Chondrocyte (in vitro differentiated cells): ENCODE measurements around the gene SLC29A3. TPM values are rescaled to one million over a fixed set of nuclear protein-coding genes. Genes with fewer than 3 reads are reported as not detected.

Source experiments
- DNase-seq: peaks from one replicate; pipeline ENCODE4 v3.0.0; 2021; ENCODE audit warnings: mixed read lengths, low spot score
- H3K27ac Mint-ChIP-seq: one replicate; pipeline ENCODE4 v1.8.0; 2021; ENCODE audit warnings: mild to moderate bottlenecking, moderate library complexity, mixed read lengths; ENCODE audit not compliant: unreplicated experiment
- H3K27me3 Mint-ChIP-seq: 2 replicates; pipeline ENCODE4 v1.8.0; 2021; ENCODE audit warnings: low read depth, mixed read lengths
- H3K36me3 Mint-ChIP-seq: 2 replicates; pipeline ENCODE4 v1.8.0; 2021; ENCODE audit warnings: low read depth, mixed read lengths
- H3K4me1 Mint-ChIP-seq: 2 replicates; pipeline ENCODE4 v1.8.0; 2021; ENCODE audit warnings: low read depth, mild to moderate bottlenecking, mixed read lengths
- H3K4me3 Mint-ChIP-seq: one replicate; pipeline ENCODE4 v1.8.0; 2021; ENCODE audit warnings: mild to moderate bottlenecking, moderate library complexity, mixed read lengths; ENCODE audit not compliant: unreplicated experiment
- H3K9me3 Mint-ChIP-seq: 2 replicates; pipeline ENCODE4 v1.8.0; 2021; ENCODE audit warnings: low read depth, mixed read lengths
- CTCF ChIP-seq: fragments of 200-600 bp; sonication (generic); IDR thresholded peaks from 2 replicates; pipeline ENCODE4 v1.5.0; 2021; ENCODE audit warnings: antibody characterized with exemption, mild to moderate bottlenecking, moderate library complexity
- total RNA-seq: library from RNA; stranded (reverse); gene quantifications from 3 replicates; pipeline ENCODE4 v1.2.1, GENCODE V29; 2021

Gene SLC29A3
- total RNA-seq, 1 donor from 2014 or later = 3.8 TPM

DNA sequence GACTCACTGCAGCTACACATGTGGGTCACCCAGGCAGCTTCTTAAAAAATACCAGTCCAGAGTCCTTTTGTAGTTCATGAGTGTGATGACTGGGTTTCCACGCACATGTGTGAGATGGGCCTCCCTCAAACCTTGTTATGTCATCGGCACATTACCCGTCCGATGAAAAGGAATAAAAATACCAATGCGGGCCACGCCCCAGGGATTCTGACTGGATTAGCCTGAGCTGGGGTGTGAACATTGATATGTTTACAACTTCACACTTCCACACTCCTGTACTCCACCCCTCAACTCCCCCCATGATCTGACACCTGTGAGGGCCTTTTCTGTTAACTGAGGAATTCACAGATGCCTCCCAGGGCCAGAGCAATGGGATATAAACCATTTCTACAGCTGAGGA lies 6.2 kb downstream of the SLC29A3 start:
- H3K27me3 Mint-ChIP-seq = no peaks in the 10 kb centered on the region
- H3K4me3 Mint-ChIP-seq = no peak overlapping the region
- TF ChIP-seq CTCF = no peak
- DNase-seq = no peak
- peaks cover 3% of the 10 kb centered on the region for H3K36me3 Mint-ChIP-seq
- H3K4me1 Mint-ChIP-seq = no peaks in the 10 kb centered on the region
- no peaks in the 10 kb centered on the region for H3K9me3 Mint-ChIP-seq
- H3K27ac Mint-ChIP-seq = no peak overlapping the region

- no peak overlapping the region for H3K27ac Mint-ChIP-seq
- TF ChIP-seq CTCF = no peak
- no peaks in the 10 kb centered on the region for H3K9me3 Mint-ChIP-seq
- no peak overlapping the region for H3K4me3 Mint-ChIP-seq
- no peak for DNase-seq
- H3K36me3 Mint-ChIP-seq = peaks cover 3% of the 10 kb centered on the region
- no peaks in the 10 kb centered on the region for H3K27me3 Mint-ChIP-seq
- no peaks in the 10 kb centered on the region for H3K4me1 Mint-ChIP-seq
Measured at GRCh38 chr10:71326464-71326881, 7.4 kb downstream of the SLC29A3 start.

DNA sequence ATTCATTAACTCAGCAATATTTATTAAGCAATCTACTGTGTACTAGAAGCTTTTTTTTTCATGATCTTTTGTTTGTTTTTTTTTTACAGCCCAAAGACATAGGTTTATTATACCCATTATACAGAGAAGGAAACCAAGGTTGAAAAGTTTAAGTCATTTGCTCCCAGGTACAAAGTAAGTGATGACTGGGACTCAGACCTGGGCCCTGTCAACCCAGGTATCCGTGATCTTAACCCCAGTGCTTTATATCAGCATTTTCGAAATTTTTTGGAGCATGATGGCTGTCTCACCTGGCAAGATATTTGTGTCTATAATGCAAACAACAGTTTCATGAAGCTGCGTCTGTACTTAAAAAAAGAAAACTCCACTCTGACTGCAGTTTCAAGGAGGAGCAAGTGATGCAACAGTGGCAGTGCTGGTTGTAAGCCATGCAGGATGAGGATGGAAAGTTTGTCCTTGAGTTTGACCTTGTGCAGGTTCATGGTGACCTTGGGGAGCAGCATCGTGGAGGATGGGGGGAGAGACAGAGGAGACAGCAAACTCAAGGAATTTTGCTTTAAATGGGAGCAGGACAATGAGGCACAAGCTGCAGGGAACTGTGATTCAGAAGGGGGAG lies 11.8 kb downstream of the SLC29A3 start:
- DNase-seq = no peak
- no peaks in the 10 kb centered on the region for H3K27me3 Mint-ChIP-seq
- TF ChIP-seq CTCF = no peak
- H3K4me1 Mint-ChIP-seq = no peaks in the 10 kb centered on the region
- H3K9me3 Mint-ChIP-seq = no peaks in the 10 kb centered on the region
- no peak overlapping the region for H3K4me3 Mint-ChIP-seq
- H3K36me3 Mint-ChIP-seq = peaks cover 1% of the 10 kb centered on the region
- no peak overlapping the region for H3K27ac Mint-ChIP-seq

- no peak overlapping the region for H3K4me3 Mint-ChIP-seq
- DNase-seq = no peak
- no peaks in the 10 kb centered on the region for H3K4me1 Mint-ChIP-seq
- no peak for TF ChIP-seq CTCF
- H3K36me3 Mint-ChIP-seq = peaks cover 1% of the 10 kb centered on the region
- peaks cover 4% of the 10 kb centered on the region for H3K27me3 Mint-ChIP-seq
- H3K9me3 Mint-ChIP-seq = no peaks in the 10 kb centered on the region
- H3K27ac Mint-ChIP-seq = no peak overlapping the region
Measured at GRCh38 chr10:71331736-71332135, 12.7 kb downstream of the SLC29A3 start.

DNA sequence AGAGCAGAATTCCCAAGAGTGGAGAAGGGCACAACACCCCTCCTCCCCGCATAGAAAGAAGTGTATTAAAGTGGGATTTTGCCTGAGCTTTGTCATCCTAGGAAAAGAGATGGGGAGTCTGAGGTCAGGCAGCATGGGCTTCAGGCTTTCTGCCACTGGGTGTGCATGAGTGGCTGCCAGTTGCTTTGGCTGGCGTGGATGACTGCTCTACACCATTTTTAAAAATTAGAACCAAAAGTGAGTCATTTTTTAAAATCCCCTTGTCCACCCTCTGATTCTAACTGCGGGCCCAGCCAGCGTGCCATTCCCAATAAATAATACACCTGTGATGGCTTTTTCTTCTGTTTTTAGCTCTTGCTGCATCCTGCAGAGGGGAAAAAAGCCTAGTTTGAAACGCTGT lies 13.4 kb downstream of the SLC29A3 start:
- no peak for TF ChIP-seq CTCF
- Mint-ChIP-seq H3K27me3 (peaks cover 4% of the 10 kb centered on the region), H3K9me3 (no peaks in the 10 kb centered on the region), H3K4me3 (no peak overlapping the region), H3K36me3 (peaks cover 1% of the 10 kb centered on the region), H3K4me1 (no peaks in the 10 kb centered on the region), H3K27ac (no peak overlapping the region)
- DNase-seq = no peak
